Activated CD4-positive, alpha-beta memory T cell treated with anti-CD3 and anti-CD28 coated beads for 36 hours (primary cell): ENCODE data around the gene RHBDF2. TPM values are rescaled to one million over a fixed set of nuclear protein-coding genes. Genes with fewer than 3 reads are reported as not detected.

Experiments used
- CTCF ChIA-PET: fragments of 350-600 bp; sonication (Branson Sonifier 250); formaldehyde crosslinking; loops from one replicate; lab custom pipeline; 2021; ENCODE audit warnings: antibody characterized with exemption, inconsistent platforms; lab: Charles Lee
- POLR2A ChIA-PET: fragments of 350-600 bp; sonication (Branson Sonifier 250); formaldehyde crosslinking; loops from one replicate; lab custom pipeline; 2021; ENCODE audit warnings: antibody characterized with exemption; lab: Charles Lee
- DNase-seq: peaks from one replicate; pipeline ENCODE4 v3.0.0-alpha.2; 2020
- H3K27ac Mint-ChIP-seq: one replicate; pipeline ENCODE4 v1.8.0; 2021; ENCODE audit warnings: mixed read lengths
- H3K27me3 Mint-ChIP-seq: one replicate; pipeline ENCODE4 v1.8.0; 2021; ENCODE audit warnings: mixed read lengths
- H3K36me3 Mint-ChIP-seq: one replicate; pipeline ENCODE4 v1.8.0; 2021; ENCODE audit warnings: mixed read lengths
- H3K4me1 Mint-ChIP-seq: one replicate; pipeline ENCODE4 v1.8.0; 2021; ENCODE audit warnings: low read depth, mixed read lengths
- H3K4me3 Mint-ChIP-seq: one replicate; pipeline ENCODE4 v1.8.0; 2021; ENCODE audit warnings: mild to moderate bottlenecking, mixed read lengths
- H3K9me3 Mint-ChIP-seq: one replicate; pipeline ENCODE4 v1.8.0; 2021; ENCODE audit warnings: mixed read lengths
- intact Hi-C: fragments of 100-400 bp; cut with micrococcal nuclease; formaldehyde crosslinking; loops from one replicate; pipeline ENCODE4 v1.15.1; 2023
- total RNA-seq, 2 experiments: library from RNA; stranded (reverse); gene quantifications; one replicate each; pipeline ENCODE4 v1.2.3, GENCODE V29; 2021

Gene RHBDF2
- total RNA-seq, 2 experiments from 2014 or later = 28.9 to 30.0 TPM

DNA sequence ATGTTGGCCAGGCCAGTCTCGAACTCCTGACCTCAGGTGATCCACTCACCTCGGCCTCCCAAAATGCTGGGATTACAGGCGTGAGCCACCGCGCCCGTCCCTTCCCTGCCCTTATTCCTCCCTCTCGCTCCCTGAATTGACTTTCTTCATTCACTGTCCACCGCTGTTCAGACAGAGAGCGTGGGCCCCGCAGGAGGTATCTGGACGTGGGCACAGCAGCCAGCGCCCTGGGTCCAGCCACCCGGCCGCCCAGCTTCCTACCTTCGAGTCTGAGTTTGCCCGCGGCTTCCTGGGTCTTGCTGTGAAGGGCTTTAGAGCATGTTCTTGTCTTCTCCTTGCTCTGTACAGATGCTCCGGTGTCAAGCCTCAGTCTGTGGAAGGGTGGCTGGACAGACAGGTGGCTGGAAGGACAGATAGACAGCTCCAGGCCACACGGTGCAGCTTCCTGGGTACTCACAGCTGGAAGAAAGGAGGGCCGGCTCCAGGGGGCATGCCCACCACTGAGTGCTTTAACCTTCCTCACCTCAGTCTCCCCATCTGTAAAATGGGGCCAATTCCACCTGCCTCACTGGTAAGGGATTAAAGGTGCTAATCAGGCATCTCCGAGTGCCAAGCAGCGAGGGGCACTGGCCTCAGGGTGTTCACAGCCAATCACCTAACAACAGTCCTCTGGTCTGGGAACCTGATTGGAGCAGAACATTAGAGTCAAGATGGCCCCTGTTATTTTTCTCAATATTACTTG lies 13.6 kb downstream of the RHBDF2 start:
- no peak for DNase-seq
- Mint-ChIP-seq H3K36me3 (peaks cover 6% of the 10 kb centered on the region), H3K4me3 (no peak overlapping the region), H3K9me3 (no peaks in the 10 kb centered on the region), H3K27ac (no peak overlapping the region), H3K4me1 (peaks cover 13% of the 10 kb centered on the region), H3K27me3 (no peaks in the 10 kb centered on the region)
- ChIA-PET CTCF (interaction anchor here (2.4 kb wide), 1 partner anchor 90 kb away, joined by 7 read pairs; no protein-coding TSS in a partner anchor), POLR2A (no interaction called here)
- intact Hi-C loops = no loop called here

DNA sequence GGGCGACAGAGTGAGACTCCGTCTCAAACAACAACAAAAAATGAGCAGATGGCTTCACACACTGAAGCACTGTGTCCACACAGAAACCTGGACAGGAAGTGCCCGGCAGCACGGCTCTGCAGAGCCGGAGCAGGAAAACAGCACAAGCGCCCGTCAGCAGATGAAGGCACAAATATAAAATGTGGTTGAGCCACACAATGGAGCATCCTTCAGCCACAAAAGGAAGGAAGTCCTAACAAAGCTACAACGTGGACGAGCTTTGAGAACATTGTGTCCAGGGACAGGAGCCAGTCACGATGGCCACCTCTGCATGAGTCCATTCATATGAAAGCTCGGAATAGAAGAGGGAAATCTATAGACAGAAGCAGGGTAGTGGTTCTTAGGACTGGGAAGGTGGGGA lies 15.7 kb downstream of the RHBDF2 start:
- Mint-ChIP-seq H3K4me1 (peaks cover 3% of the 10 kb centered on the region), H3K27me3 (no peaks in the 10 kb centered on the region), H3K36me3 (peaks cover 9% of the 10 kb centered on the region), H3K4me3 (no peak overlapping the region), H3K9me3 (no peaks in the 10 kb centered on the region), H3K27ac (no peak overlapping the region)
- intact Hi-C loops = no loop called here
- CTCF ChIA-PET = interaction anchor here (1.5 to 2.4 kb wide), 2 partner anchors 21 to 88 kb away, joined by 5 to 7 read pairs; no protein-coding TSS in a partner anchor
- DNase-seq = no peak
- POLR2A ChIA-PET = no interaction called here

DNA sequence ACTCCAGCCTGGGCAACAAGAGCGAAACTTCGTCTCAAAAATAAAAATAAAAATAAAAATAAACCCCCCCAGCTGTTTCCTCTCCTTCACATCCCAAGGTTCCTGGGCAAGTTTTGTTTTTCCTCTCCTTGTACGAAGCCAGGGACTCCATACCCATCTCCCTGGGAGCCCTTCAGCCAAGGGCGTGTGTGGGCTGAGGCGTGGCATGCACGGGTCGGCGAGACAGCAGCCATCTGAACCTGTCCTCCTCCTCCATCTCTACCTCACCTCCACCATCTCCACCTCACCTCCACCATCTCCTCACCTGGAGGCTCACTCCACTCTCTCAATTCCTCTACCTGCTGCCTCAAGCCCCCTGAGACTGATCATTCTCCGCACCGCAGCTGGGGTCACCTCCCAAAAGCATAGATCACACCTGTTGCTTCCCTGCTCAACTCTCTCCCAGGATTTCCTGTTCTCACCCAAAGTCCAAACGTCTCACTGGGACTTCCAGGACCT lies 16.9 kb downstream of the RHBDF2 start:
- H3K36me3 Mint-ChIP-seq = peaks cover 9% of the 10 kb centered on the region
- no peaks in the 10 kb centered on the region for H3K27me3 Mint-ChIP-seq
- ChIA-PET CTCF (no interaction called here), POLR2A (no interaction called here)
- H3K9me3 Mint-ChIP-seq = no peaks in the 10 kb centered on the region
- no peaks in the 10 kb centered on the region for H3K4me1 Mint-ChIP-seq
- no peak for DNase-seq
- H3K4me3 Mint-ChIP-seq = no peak overlapping the region
- no peak overlapping the region for H3K27ac Mint-ChIP-seq
- intact Hi-C loops = no loop called here

DNA sequence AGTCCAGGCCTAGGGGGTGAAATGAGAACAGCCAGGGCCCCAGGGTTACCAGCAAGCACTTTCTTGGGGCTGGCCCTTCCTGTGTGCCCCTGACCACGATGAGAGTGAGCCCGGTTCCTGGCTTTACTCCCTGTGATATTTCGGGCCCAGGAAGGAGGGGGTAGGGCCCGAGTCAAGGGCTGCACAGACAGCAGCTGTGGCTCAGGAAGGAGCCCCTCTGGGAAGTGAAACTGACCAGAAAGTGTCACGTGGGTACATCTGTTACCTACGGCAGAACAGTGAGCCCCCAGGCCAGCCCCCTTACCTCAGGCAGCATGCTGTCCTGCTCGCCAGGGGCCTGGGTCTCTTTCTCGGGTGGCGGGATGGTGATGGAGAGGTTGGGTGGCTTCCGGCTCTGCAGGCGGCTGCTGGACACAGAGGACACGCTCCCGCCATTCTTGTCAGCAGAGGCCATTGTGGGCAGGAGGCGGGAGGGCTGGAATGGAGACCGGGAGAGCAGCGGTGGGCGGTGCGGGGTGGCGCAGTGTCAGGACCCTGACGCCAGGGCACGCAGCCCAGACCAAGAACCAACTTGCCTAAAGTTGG lies 20.1 kb downstream of the RHBDF2 start:
- no peak overlapping the region for H3K4me3 Mint-ChIP-seq
- H3K9me3 Mint-ChIP-seq = no peaks in the 10 kb centered on the region
- peaks cover 8% of the 10 kb centered on the region for H3K36me3 Mint-ChIP-seq
- no peaks in the 10 kb centered on the region for H3K4me1 Mint-ChIP-seq
- CTCF ChIA-PET = no interaction called here
- no peak overlapping the region for H3K27ac Mint-ChIP-seq
- DNase-seq = no peak
- H3K27me3 Mint-ChIP-seq = no peaks in the 10 kb centered on the region
- intact Hi-C loops = no loop called here
- POLR2A ChIA-PET = no interaction called here

DNA sequence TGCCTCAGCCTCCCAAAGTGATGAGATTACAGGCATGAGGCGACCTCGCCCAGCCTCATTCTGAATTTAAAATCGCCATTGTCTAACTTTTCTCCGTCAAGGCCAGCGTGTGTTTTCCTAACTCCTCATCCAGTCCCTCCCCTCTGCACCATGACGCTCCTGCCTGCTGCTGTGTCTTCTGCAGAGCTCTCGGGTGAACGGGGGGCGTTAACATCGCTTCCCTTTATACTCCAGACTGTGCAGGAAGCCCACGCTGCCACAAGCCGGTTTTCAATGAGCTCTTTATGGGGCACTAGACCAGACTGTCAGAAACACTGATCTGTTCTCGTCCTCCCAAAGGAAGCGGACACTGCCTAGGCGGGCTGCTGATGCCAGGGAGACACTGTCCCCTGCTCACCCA lies 20.6 kb downstream of the RHBDF2 start:
- CTCF ChIA-PET = no interaction called here
- peaks cover 8% of the 10 kb centered on the region for H3K36me3 Mint-ChIP-seq
- intact Hi-C loops = no loop called here
- H3K9me3 Mint-ChIP-seq = no peaks in the 10 kb centered on the region
- no peak for DNase-seq
- H3K4me3 Mint-ChIP-seq = no peak overlapping the region
- POLR2A ChIA-PET = no interaction called here
- H3K27me3 Mint-ChIP-seq = no peaks in the 10 kb centered on the region
- H3K27ac Mint-ChIP-seq = no peak overlapping the region
- no peaks in the 10 kb centered on the region for H3K4me1 Mint-ChIP-seq

DNA sequence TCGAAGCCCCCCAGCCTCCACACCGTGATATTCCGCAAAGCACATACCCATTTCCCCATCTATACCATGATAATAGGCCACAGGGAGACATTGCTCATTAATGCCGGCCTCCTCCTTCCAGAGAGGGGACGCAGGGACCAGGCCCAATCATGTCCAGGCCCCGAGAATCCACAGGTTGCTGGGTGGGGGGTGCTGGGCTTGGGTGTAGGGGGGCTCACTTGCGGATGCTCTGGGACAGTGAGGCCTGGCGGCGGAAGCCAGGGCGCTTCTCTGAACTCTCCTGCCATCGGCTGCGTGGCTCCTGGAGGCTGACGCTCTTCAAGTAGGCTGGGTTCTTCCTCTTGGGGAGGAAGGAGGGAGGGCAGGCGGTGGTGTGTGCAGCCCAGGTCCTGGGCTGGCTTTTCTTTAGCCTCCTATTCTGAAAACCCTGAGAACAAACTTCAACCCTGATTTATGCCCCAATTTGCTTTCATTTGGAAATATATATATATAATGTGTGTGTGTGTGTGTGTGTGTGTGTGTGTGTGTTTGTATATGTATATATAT lies 21.6 kb downstream of the RHBDF2 start:
- Mint-ChIP-seq H3K9me3 (no peaks in the 10 kb centered on the region), H3K4me3 (no peak overlapping the region), H3K27me3 (no peaks in the 10 kb centered on the region), H3K36me3 (peaks cover 8% of the 10 kb centered on the region), H3K27ac (no peak overlapping the region), H3K4me1 (no peaks in the 10 kb centered on the region)
- ChIA-PET POLR2A (interaction anchor here (0.6 kb wide), 1 partner anchor 207 kb away, joined by 3 read pairs; no protein-coding TSS in a partner anchor), CTCF (no interaction called here)
- no peak for DNase-seq
- intact Hi-C loops = no loop called here

DNA sequence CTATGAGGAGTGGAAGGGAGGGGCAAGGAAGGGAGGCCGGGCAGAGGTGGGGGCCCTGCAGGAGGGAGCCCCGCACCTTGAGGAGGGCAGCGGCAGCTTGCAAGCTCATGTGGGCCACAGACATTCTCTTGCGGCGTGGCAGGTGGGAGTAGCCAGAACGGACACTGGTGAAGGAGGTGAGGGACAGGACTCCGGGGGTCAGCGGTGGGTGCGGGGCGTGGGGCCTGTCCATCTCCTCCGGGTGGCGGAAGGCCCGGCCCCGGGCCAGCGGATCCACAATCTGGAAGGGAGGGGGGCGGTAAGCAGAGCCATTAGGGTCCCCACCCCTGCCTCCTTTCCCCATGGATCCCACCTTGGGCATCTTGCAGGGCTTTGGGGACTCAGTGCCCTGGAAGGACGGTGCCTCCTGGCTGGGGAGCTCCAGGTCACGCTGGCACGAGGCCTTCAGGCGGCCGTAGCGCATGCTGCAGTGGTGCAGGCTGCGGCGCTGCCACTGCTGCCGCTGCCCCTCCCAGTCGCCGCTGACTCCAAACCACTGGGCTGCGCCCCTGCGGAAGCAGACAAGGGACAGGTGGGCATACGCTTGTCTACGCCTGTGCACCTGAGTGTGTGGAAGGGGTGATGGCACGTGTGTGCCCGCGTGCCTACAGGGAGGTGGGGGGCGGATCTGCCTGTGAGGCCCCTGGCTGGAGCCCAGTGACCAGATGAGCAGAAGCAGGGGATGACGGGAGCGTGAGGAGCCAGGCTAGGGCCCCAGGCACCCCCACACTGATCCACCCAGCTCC lies 22.3 kb downstream of the RHBDF2 start:
- CTCF ChIA-PET = interaction anchor here (1.5 kb wide), 1 partner anchor 12 kb away, joined by 3 read pairs; the partner anchor contains the start of gene AANAT
- POLR2A ChIA-PET = interaction anchor here (0.6 kb wide), 1 partner anchor 208 kb away, joined by 3 read pairs; no protein-coding TSS in a partner anchor
- Mint-ChIP-seq H3K4me1 (no peaks in the 10 kb centered on the region), H3K27me3 (no peaks in the 10 kb centered on the region), H3K9me3 (no peaks in the 10 kb centered on the region), H3K36me3 (peaks cover 6% of the 10 kb centered on the region), H3K4me3 (no peak overlapping the region), H3K27ac (no peak overlapping the region)
- intact Hi-C loops = no loop called here
- DNase-seq = no peak

DNA sequence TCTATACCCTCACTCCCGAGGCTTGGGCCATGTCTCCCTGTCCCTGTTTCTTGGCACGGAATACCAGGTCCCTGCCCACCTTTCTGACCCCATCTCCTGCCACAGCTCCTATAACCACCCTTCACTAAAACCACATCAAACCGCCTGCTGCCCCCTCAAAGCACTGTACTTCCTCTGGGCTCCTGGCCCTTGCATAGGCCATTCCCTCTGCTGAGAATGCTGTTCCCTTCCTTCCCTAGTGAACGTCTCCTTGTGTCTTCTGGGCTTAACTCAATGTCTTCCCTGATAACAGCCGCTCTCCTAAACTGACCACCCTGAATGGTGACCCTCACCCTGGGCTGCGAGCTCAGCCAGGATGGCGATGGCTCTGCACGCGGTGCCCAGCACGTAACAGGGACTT lies 23.1 kb downstream of the RHBDF2 start:
- DNase-seq = no peak
- no peak overlapping the region for H3K27ac Mint-ChIP-seq

DNA sequence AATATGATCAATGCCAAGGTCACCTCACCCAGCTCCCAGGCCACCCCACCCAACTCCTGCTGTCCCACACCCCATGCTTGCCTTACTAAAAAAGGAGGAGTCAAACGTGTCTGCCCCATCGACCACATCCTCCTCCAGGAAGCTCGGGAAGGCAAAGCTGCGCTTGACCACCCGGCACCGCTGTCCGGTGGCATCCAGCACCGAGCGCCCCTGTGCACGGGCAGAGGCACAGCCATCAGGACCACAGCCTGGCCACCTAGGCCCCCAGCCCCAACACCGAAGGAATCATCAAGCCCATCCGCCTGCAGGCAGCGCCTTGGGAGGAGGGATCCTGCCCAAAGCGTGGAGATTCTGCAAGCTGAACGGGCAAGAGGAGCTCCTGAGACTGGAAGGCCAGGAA lies 23.6 kb downstream of the RHBDF2 start:
- Mint-ChIP-seq H3K9me3 (no peaks in the 10 kb centered on the region), H3K36me3 (peaks cover 11% of the 10 kb centered on the region), H3K4me3 (no peak overlapping the region), H3K27me3 (no peaks in the 10 kb centered on the region), H3K27ac (no peak overlapping the region), H3K4me1 (no peaks in the 10 kb centered on the region)
- ChIA-PET POLR2A (no interaction called here), CTCF (interaction anchor here (1.5 kb wide), 1 partner anchor 11 kb away, joined by 3 read pairs; the partner anchor contains the start of gene AANAT)
- intact Hi-C loops = no loop called here
- DNase-seq = no peak

More for the DNA sequence above, 23.1 kb downstream of the RHBDF2 start:
- H3K36me3 Mint-ChIP-seq = peaks cover 9% of the 10 kb centered on the region
- no peaks in the 10 kb centered on the region for H3K4me1 Mint-ChIP-seq
- no peaks in the 10 kb centered on the region for H3K27me3 Mint-ChIP-seq
- H3K9me3 Mint-ChIP-seq = no peaks in the 10 kb centered on the region
- ChIA-PET CTCF (interaction anchor here (1.5 kb wide), 1 partner anchor 11 kb away, joined by 3 read pairs; the partner anchor contains the start of gene AANAT), POLR2A (no interaction called here)
- intact Hi-C loops = no loop called here
- no peak overlapping the region for H3K4me3 Mint-ChIP-seq

DNA sequence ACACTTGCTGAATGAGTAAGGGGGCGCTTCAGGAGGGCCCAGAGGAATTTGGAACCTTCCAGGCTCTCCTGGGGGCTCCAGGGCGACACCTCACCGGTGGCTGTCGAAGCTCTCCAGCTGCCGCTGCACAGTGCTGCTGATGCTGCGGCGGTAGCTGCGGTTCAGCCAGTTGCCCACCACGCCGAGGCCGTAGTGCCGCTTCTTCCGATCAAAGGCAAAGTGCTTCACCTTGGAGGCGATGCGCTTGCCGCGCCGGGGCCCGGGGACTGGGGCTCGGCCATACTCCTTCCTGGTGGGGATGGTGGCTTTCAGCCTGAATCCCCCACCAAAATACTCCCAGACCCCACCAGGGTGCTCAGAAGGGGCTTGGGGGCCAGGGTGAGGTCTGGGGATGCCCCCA lies 24.5 kb downstream of the RHBDF2 start:
- Mint-ChIP-seq H3K9me3 (no peaks in the 10 kb centered on the region), H3K4me1 (no peaks in the 10 kb centered on the region), H3K36me3 (peaks cover 12% of the 10 kb centered on the region), H3K4me3 (no peak overlapping the region), H3K27ac (no peak overlapping the region), H3K27me3 (no peaks in the 10 kb centered on the region)
- intact Hi-C loops = no loop called here
- CTCF ChIA-PET = no interaction called here
- POLR2A ChIA-PET = interaction anchor here (1.0 kb wide), 1 partner anchor 35 kb away, joined by 4 read pairs; no protein-coding TSS in a partner anchor
- DNase-seq = no peak

DNA sequence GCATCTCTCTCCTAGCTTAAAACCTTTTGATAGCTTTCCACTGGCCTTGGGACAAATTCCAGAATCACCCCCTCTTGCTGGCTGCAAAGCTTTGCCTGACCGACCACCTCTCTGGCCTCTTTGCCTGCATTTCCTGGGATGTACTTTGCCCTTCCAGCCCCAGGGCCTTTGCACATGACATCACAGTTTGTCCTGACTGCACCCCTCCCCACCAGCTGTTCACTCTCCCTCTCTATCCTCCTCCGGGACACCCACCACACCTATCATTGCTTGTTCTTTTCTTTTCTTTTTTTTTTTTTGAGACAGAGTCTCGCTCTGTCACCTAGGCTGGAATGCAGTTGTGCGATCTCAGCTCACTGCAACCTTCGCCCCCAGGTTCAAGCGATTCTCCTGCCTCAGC lies 25.9 kb downstream of the RHBDF2 start:
- Mint-ChIP-seq H3K4me3 (no peak overlapping the region), H3K27ac (no peak overlapping the region), H3K9me3 (no peaks in the 10 kb centered on the region), H3K27me3 (no peaks in the 10 kb centered on the region), H3K4me1 (no peaks in the 10 kb centered on the region), H3K36me3 (peaks cover 16% of the 10 kb centered on the region)
- POLR2A ChIA-PET = no interaction called here
- CTCF ChIA-PET = interaction anchor here (0.8 to 1.4 kb wide), 3 partner anchors 31 to 77 kb away, joined by 3 to 6 read pairs (median 5); no protein-coding TSS in a partner anchor
- no peak for DNase-seq
- intact Hi-C loops = no loop called here
